ENCODE results near the gene ACOT12. TPM values are rescaled to one million over a fixed set of nuclear protein-coding genes. Genes with fewer than 3 reads are reported as not detected.

ACOT12 gene
- total and polyA plus RNA-seq, 9 donors, result 0.48 TPM; not detected in 8

DNA sequence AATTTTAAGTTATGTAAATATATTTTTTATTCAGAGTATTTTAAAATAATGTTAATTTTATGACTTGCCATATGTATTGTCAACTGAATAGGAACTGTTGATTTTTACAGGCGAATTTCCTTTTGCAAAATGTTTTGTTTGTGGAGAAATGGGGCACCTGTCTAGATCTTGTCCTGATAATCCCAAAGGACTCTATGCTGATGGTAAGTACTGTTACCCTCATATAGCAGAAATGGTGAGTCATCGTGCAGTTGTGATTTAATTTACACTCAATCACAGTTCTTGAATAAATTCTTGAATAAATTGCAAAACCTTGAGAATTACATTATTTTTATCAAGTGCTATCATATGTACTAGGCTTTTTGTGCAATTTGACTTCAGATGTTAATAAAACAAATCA, 85.1 kb downstream of the ACOT12 start:
- Histone ChIP-seq H3K4me3 (no peak overlapping the region), H3K9me3 (no peaks in the 10 kb centered on the region), H3K27me3 (no peaks in the 10 kb centered on the region), H3K27ac (no peak overlapping the region), H3K36me3 (no peaks in the 10 kb centered on the region), H3K4me1 (ENCODE audit: insufficient read depth) (no peaks in the 10 kb centered on the region)
- TF ChIP-seq EP300 (IDR thresholded peaks at IDR 0.05) (no peak), POLR2A (IDR thresholded peaks at IDR 0.05) (no peak)
- TF ChIP-seq, protein P1, sequence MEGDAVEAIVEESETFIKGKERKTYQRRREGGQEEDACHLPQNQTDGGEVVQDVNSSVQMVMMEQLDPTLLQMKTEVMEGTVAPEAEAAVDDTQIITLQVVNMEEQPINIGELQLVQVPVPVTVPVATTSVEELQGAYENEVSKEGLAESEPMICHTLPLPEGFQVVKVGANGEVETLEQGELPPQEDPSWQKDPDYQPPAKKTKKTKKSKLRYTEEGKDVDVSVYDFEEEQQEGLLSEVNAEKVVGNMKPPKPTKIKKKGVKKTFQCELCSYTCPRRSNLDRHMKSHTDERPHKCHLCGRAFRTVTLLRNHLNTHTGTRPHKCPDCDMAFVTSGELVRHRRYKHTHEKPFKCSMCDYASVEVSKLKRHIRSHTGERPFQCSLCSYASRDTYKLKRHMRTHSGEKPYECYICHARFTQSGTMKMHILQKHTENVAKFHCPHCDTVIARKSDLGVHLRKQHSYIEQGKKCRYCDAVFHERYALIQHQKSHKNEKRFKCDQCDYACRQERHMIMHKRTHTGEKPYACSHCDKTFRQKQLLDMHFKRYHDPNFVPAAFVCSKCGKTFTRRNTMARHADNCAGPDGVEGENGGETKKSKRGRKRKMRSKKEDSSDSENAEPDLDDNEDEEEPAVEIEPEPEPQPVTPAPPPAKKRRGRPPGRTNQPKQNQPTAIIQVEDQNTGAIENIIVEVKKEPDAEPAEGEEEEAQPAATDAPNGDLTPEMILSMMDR (IDR thresholded peaks at IDR 0.05), result no peak
- DNase-seq, result no peak
- WGBS, 3 donors, result 92 to 96% (median 94%) methylated on average over 2 of the region's 2 CpGs
- intact Hi-C loops (cut with DNase I), result no loop called here

DNA sequence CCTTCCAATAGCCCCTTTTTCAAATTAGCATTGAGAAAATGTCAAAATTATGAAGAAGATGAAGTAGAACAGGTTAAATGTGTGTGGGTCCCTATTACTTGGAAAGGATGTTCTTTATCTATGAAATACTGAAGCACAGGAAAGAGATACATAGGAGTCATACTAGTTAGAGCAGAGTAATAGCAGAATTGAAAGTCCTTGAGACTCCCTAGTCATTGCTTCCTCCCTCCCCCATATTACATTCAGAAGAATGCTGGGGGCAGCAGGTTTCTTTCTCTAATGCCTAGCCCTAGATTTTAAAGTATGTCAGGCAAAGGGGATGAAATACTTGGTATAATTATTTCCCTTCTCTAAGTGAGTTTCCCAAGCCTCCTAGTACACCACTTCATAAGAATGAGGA, 88.1 kb downstream of the ACOT12 start:
- Histone ChIP-seq H3K4me3 (no peak overlapping the region), H3K36me3 (no peaks in the 10 kb centered on the region), H3K27ac (no peak overlapping the region), H3K9me3 (no peaks in the 10 kb centered on the region), H3K27me3 (no peaks in the 10 kb centered on the region), H3K4me1 (ENCODE audit: insufficient read depth) (peaks cover 8% of the 10 kb centered on the region)
- TF ChIP-seq, protein P1 (IDR thresholded peaks at IDR 0.05), result no peak
- no peak for TF ChIP-seq EP300 (IDR thresholded peaks at IDR 0.05)
- no peak for TF ChIP-seq POLR2A (IDR thresholded peaks at IDR 0.05)
- intact Hi-C loops (cut with DNase I), result no loop called here
- no peak for DNase-seq

DNA sequence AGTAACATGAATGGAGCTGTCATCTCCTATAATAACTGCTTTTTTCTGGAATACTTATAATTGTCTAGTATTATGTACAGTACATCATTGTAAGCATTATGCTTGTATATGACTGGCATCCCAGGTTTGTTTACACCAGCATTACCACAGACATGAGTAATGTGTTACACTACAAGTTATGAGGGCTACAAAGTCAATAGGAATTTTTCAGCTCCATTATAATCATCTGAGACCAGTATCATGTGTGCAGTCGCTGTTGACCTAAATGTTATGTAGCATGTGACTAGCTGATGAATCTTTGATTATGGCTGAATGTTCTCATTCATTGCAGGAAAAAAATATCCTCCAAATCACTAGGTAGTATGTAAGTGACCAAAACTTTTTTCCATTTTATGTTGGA, 90.4 kb downstream of the ACOT12 start:
- TF ChIP-seq, protein P1 (IDR thresholded peaks at IDR 0.05), result no peak
- TF ChIP-seq POLR2A (IDR thresholded peaks at IDR 0.05), result no peak
- TF ChIP-seq EP300 (IDR thresholded peaks at IDR 0.05), result no peak
- H3K36me3 ChIP-seq, result no peaks in the 10 kb centered on the region
- 77 to 96% (median 93%) methylated on average over 1 of the region's 1 CpG for WGBS, 3 donors
- DNase-seq, result no peak
- H3K4me3 ChIP-seq, result no peak overlapping the region
- H3K27ac ChIP-seq, result no peak overlapping the region
- H3K9me3 ChIP-seq, result no peaks in the 10 kb centered on the region
- H3K4me1 ChIP-seq (ENCODE audit: insufficient read depth), result peaks cover 10% of the 10 kb centered on the region
- H3K27me3 ChIP-seq, result no peaks in the 10 kb centered on the region
- intact Hi-C loops (cut with DNase I), result no loop called here

DNA sequence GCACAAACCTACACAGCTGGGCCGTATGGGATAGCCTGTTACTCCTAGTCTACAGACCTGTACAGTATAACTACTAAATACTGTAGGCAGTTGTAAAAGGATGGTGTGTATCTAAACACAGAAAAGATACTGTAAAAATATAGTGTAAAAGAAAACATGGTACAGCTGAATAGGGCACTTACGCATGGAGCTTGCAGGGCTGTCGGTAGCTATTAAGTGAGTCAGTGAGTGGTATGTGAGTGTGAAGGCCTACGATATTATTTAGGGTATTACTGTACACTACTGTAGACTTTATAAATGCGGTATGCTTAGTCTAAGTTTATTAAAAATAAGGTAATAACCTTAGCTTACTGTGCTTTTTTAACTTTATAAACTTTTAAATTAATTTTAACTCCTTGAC, 91.3 kb downstream of the ACOT12 start:
- Histone ChIP-seq H3K4me3 (no peak overlapping the region), H3K36me3 (no peaks in the 10 kb centered on the region), H3K9me3 (no peaks in the 10 kb centered on the region), H3K4me1 (ENCODE audit: insufficient read depth) (peaks cover 10% of the 10 kb centered on the region), H3K27me3 (no peaks in the 10 kb centered on the region), H3K27ac (no peak overlapping the region)
- WGBS, 3 donors, result 89 to 92% (median 91%) methylated on average over 5 of the region's 5 CpGs
- intact Hi-C loops (cut with DNase I), result no loop called here
- DNase-seq, result no peak
- TF ChIP-seq, protein P1 (IDR thresholded peaks at IDR 0.05), result no peak
- TF ChIP-seq EP300 (IDR thresholded peaks at IDR 0.05) (no peak), POLR2A (IDR thresholded peaks at IDR 0.05) (no peak)
